ENCODE results near the gene XK. TPM values are rescaled to one million over a fixed set of nuclear protein-coding genes. Genes with fewer than 3 reads are reported as not detected.
"Not testable (repeated sequence)": the region's sequence is repeated elsewhere in the genome, so short reads cannot be mapped to it uniquely, and the experiment has no call there.

XK gene
- polyA plus RNA-seq, 3 donors: 0.05 TPM; not detected in 2

GRCh38 chrX:37644381-37645305, 40.9 kb upstream of the XK start:
- Mint-ChIP-seq H3K36me3 (no peaks in the 10 kb centered on the region), H3K4me3 (no peak overlapping the region), H3K27ac (no peak overlapping the region), H3K4me1 (no peaks in the 10 kb centered on the region), H3K9me3 (peaks cover 0 to 5% (median 1%) of the 10 kb centered on the region in 7 donors), H3K27me3 (ENCODE audit: low read depth in 3 of 3) (peaks cover 0 to 2% (median 1%) of the 10 kb centered on the region in 3 donors)
- no peaks in the 10 kb centered on the region for H3K36me3 ChIP-seq (replicated peaks in 1 of 2; ENCODE audit: control insufficient read depth in 1 of 2, insufficient read depth in 2 of 2, low read length in 2 of 2)
- no peak overlapping the region for H3K4me2 ChIP-seq (replicated peaks; ENCODE audit: extremely low read depth, low read length, poor library complexity, severe bottlenecking)
- DNase-seq: no peak
- no peak overlapping the region for H3K4me3 ChIP-seq (replicated peaks in 1 of 3; ENCODE audit: low read depth in 2 of 3, low read length in 3 of 3)
- H2AFZ ChIP-seq (ENCODE audit: insufficient read depth, low read depth, low read length, poor library complexity, severe bottlenecking): no peak overlapping the region
- TF ChIP-seq CTCF (IDR thresholded peaks at IDR 0.05): no peak
- H3K4me1 ChIP-seq (ENCODE audit: control insufficient read depth in 1 of 2, insufficient read depth in 2 of 2, low read length in 2 of 2): no peaks in the 10 kb centered on the region
- no peaks in the 10 kb centered on the region for H3K27me3 ChIP-seq (ENCODE audit: control insufficient read depth in 2 of 2, insufficient read depth in 2 of 2, low read length in 2 of 2)
- no peaks in the 10 kb centered on the region for H4K20me1 ChIP-seq (ENCODE audit: insufficient read depth, low read length)
- no peaks in the 10 kb centered on the region for H3K9me3 ChIP-seq (replicated peaks in 1 of 2; ENCODE audit: control insufficient read depth in 1 of 2, insufficient read depth in 1 of 2, low read length in 2 of 2)
- 81% methylated on average over 3 of the region's 6 CpGs for WGBS (ENCODE audit: insufficient coverage)
- H3K27ac ChIP-seq (ENCODE audit: low read depth in 1 of 2, low read length in 2 of 2): no peak overlapping the region
- H3K9ac ChIP-seq (ENCODE audit: insufficient read depth, low read length, poor library complexity, severe bottlenecking): no peak overlapping the region
- intact Hi-C loops (cut with micrococcal nuclease): no loop called here
- no peaks in the 10 kb centered on the region for H3K79me2 ChIP-seq (ENCODE audit: insufficient read depth, low read length)

GRCh38 chrX:37646254-37646653, 39.3 kb upstream of the XK start:
- Histone ChIP-seq H3K4me1 (ENCODE audit: control insufficient read depth in 1 of 2, insufficient read depth in 2 of 2, low read length in 2 of 2) (no peaks in the 10 kb centered on the region), H2AFZ (ENCODE audit: insufficient read depth, low read depth, low read length, poor library complexity, severe bottlenecking) (no peak overlapping the region), H4K20me1 (ENCODE audit: insufficient read depth, low read length) (no peaks in the 10 kb centered on the region), H3K4me3 (replicated peaks in 1 of 3; ENCODE audit: low read depth in 2 of 3, low read length in 3 of 3) (no peak overlapping the region), H3K36me3 (replicated peaks in 1 of 2; ENCODE audit: control insufficient read depth in 1 of 2, insufficient read depth in 2 of 2, low read length in 2 of 2) (no peaks in the 10 kb centered on the region), H3K27me3 (ENCODE audit: control insufficient read depth in 2 of 2, insufficient read depth in 2 of 2, low read length in 2 of 2) (no peaks in the 10 kb centered on the region), H3K27ac (ENCODE audit: low read depth in 1 of 2, low read length in 2 of 2) (no peak overlapping the region), H3K9ac (ENCODE audit: insufficient read depth, low read length, poor library complexity, severe bottlenecking) (no peak overlapping the region), H3K79me2 (ENCODE audit: insufficient read depth, low read length) (no peaks in the 10 kb centered on the region), H3K9me3 (replicated peaks in 1 of 2; ENCODE audit: control insufficient read depth in 1 of 2, insufficient read depth in 1 of 2, low read length in 2 of 2) (no peaks in the 10 kb centered on the region), H3K4me2 (replicated peaks; ENCODE audit: extremely low read depth, low read length, poor library complexity, severe bottlenecking) (no peak overlapping the region)
- intact Hi-C loops (cut with micrococcal nuclease): no loop called here
- DNase-seq: no peak
- no peak for TF ChIP-seq CTCF (IDR thresholded peaks at IDR 0.05)
- Mint-ChIP-seq H3K4me1 (no peaks in the 10 kb centered on the region), H3K27ac (no peak overlapping the region), H3K4me3 (no peak overlapping the region), H3K9me3 (peaks cover 0 to 5% (median 0%) of the 10 kb centered on the region in 7 donors), H3K27me3 (ENCODE audit: low read depth in 3 of 3) (peaks cover 0 to 2% (median 1%) of the 10 kb centered on the region in 3 donors), H3K36me3 (no peaks in the 10 kb centered on the region)

- H3K4me1 Mint-ChIP-seq; H3K4me1 ChIP-seq (ENCODE audit: control insufficient read depth in 1 of 2, insufficient read depth in 2 of 2, low read length in 2 of 2); H3K36me3 ChIP-seq (replicated peaks in 1 of 2; ENCODE audit: control insufficient read depth in 1 of 2, insufficient read depth in 2 of 2, low read length in 2 of 2); H3K4me3 ChIP-seq (replicated peaks in 1 of 3; ENCODE audit: low read depth in 2 of 3, low read length in 3 of 3); H3K36me3 Mint-ChIP-seq; H3K27ac ChIP-seq (ENCODE audit: low read depth in 1 of 2, low read length in 2 of 2); H3K27me3 ChIP-seq (ENCODE audit: control insufficient read depth in 2 of 2, insufficient read depth in 2 of 2, low read length in 2 of 2); H2AFZ ChIP-seq (ENCODE audit: insufficient read depth, low read depth, low read length, poor library complexity, severe bottlenecking); H3K9me3 ChIP-seq (replicated peaks in 1 of 2; ENCODE audit: control insufficient read depth in 1 of 2, insufficient read depth in 1 of 2, low read length in 2 of 2); H3K4me3 Mint-ChIP-seq; DNase-seq; H3K79me2 ChIP-seq (ENCODE audit: insufficient read depth, low read length); H3K9ac ChIP-seq (ENCODE audit: insufficient read depth, low read length, poor library complexity, severe bottlenecking); H4K20me1 ChIP-seq (ENCODE audit: insufficient read depth, low read length); intact Hi-C loops (cut with micrococcal nuclease); H3K9me3 Mint-ChIP-seq; H3K4me2 ChIP-seq (replicated peaks; ENCODE audit: extremely low read depth, low read length, poor library complexity, severe bottlenecking); H3K27ac Mint-ChIP-seq; H3K27me3 Mint-ChIP-seq (ENCODE audit: low read depth in 3 of 3): not testable (repeated sequence)
- WGBS (ENCODE audit: insufficient coverage): no CpG with 5 or more reads among the region's 2 CpGs
These were observed 34.7 kb upstream of the XK start for GRCh38 chrX:37650879-37651278.
